Measurements from ENCODE around the gene SNX32.

The SNX32 gene

DNA sequence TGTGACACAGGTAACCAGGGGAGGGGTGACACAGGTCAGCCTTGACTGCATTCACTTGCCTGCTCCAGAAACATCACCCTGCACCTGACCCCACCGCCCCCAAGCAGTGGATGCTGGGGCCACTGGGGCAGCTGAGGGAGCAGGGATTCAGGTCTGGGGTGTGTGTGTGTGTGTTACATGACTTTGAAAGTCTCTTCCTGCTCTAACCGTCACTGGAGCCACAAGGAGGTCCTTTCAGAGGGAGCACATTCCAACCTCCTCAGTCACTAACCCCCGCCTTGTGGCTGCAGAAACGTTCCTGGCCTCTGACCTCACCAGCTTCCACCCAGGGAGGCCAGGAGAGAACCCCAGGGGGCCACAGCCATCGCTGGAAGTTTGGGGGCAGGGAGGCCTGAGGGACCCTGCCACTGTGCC is 69.3 kb downstream of the SNX32 start:
- DNase-seq (ENCODE audit: low read depth): peak; percentile 90

Measured in HS-5 (cell line).